ENCODE data around the gene HSDL1. TPM values are rescaled to one million over a fixed set of nuclear protein-coding genes. Genes with fewer than 3 reads are reported as not detected.
A peak's percentile ranks its signal among the peaks of the same experiment; 100 is the strongest.

The HSDL1 gene
- total and polyA plus RNA-seq, 7 donors, result 11.7 to 39.3 (median 20.4) TPM

GRCh38 chr16:84085773-84086172 is 59.2 kb downstream of the HSDL1 start:
- Histone ChIP-seq H3K36me3 (ENCODE audit: insufficient read depth in 1 of 2, low read depth in 1 of 2) (peaks cover 18 to 98% of the 10 kb centered on the region in 2 donors), H3K4me3 (no peak overlapping the region), H3K9me3 (no peaks in the 10 kb centered on the region), H3K27me3 (ENCODE audit: insufficient read depth in 3 of 3, low read length in 2 of 3) (no peaks in the 10 kb centered on the region), H3K27ac (no peak overlapping the region), H3K4me1 (no peaks in the 10 kb centered on the region)
- DNase-seq, result no peak
- no peak for ATAC-seq
- TF ChIP-seq CTCF (IDR thresholded peaks at IDR 0.05), result no peak
- intact Hi-C loops (cut with DNase I), result loop anchor here in 1 of 2 donors (5.0 kb wide), 1 partner anchor 92 kb away; no protein-coding TSS in a partner anchor
- WGBS, 3 donors, result 66 to 75% (median 68%) methylated on average over 6 of the region's 6 CpGs

- no peak for TF ChIP-seq CTCF (IDR thresholded peaks at IDR 0.05)
- H3K9me3 ChIP-seq, result no peaks in the 10 kb centered on the region
- peaks cover 5% of the 10 kb centered on the region for H3K4me1 ChIP-seq
- H3K27ac ChIP-seq, result no peak overlapping the region
- WGBS, 3 donors, result 92 to 96% (median 93%) methylated on average over 8 of the region's 8 CpGs
- H3K36me3 ChIP-seq (ENCODE audit: insufficient read depth in 1 of 2, low read depth in 1 of 2), result peaks cover 18 to 98% of the 10 kb centered on the region in 2 donors
- no peak for ATAC-seq
- no peak overlapping the region for H3K4me3 ChIP-seq
- no peaks in the 10 kb centered on the region for H3K27me3 ChIP-seq (ENCODE audit: insufficient read depth in 3 of 3, low read length in 2 of 3)
- intact Hi-C loops (cut with DNase I), result loop anchor here in 1 of 2 donors (5.0 kb wide), 1 partner anchor 92 kb away; no protein-coding TSS in a partner anchor
- no peak for DNase-seq
These were observed 59.7 kb downstream of the HSDL1 start for GRCh38 chr16:84085271-84085667.

- intact Hi-C loops (cut with DNase I), result loop anchor here (5.0 kb wide), 2 partner anchors 93 to 103 kb away; partner anchors contain the start of gene TAF1C (in 1 of the 2)
- H3K27me3 ChIP-seq (ENCODE audit: insufficient read depth in 3 of 3, low read length in 2 of 3), result no peaks in the 10 kb centered on the region
- no peak overlapping the region for H3K4me3 ChIP-seq
- peak; percentile 59 to 83 (median 72) for ATAC-seq
- H3K27ac ChIP-seq, result no peak overlapping the region
- peaks cover 10% of the 10 kb centered on the region for H3K4me1 ChIP-seq
- TF ChIP-seq CTCF (IDR thresholded peaks at IDR 0.05), result peak; percentile 65
- 59 to 63% (median 63%) methylated on average over 11 of the region's 11 CpGs for WGBS, 3 donors
- H3K36me3 ChIP-seq (ENCODE audit: insufficient read depth in 1 of 2, low read depth in 1 of 2), result peaks cover 18 to 98% of the 10 kb centered on the region in 2 donors
- no peaks in the 10 kb centered on the region for H3K9me3 ChIP-seq
- DNase-seq, result peak; percentile 41 to 72
These were observed 60.3 kb downstream of the HSDL1 start for GRCh38 chr16:84084570-84085270.

- no peaks in the 10 kb centered on the region for H3K27me3 ChIP-seq (ENCODE audit: insufficient read depth in 3 of 3, low read length in 2 of 3)
- TF ChIP-seq CTCF (IDR thresholded peaks at IDR 0.05), result no peak
- no peak overlapping the region for H3K4me3 ChIP-seq
- no peak for DNase-seq
- peaks cover 10% of the 10 kb centered on the region for H3K4me1 ChIP-seq
- no peak overlapping the region for H3K27ac ChIP-seq
- intact Hi-C loops (cut with DNase I), result loop anchor here in 1 of 2 donors (2.0 to 5.0 kb wide), 2 partner anchors 104 to 402 kb away; partner anchors contain the start of gene TAF1C
- WGBS, 3 donors, result 85 to 90% (median 87%) methylated on average over 11 of the region's 11 CpGs
- no peak for ATAC-seq
- H3K36me3 ChIP-seq (ENCODE audit: insufficient read depth in 1 of 2, low read depth in 1 of 2), result peaks cover 23 to 96% of the 10 kb centered on the region in 2 donors
- H3K9me3 ChIP-seq, result no peaks in the 10 kb centered on the region
These were observed 62.0 kb downstream of the HSDL1 start for GRCh38 chr16:84082835-84083569.
